ENCODE measurements around the gene STIP1. TPM values are rescaled to one million over a fixed set of nuclear protein-coding genes. Genes with fewer than 3 reads are reported as not detected.

STIP1 gene
- total RNA-seq, 1 donor from 2014 or later: 200 TPM

DNA sequence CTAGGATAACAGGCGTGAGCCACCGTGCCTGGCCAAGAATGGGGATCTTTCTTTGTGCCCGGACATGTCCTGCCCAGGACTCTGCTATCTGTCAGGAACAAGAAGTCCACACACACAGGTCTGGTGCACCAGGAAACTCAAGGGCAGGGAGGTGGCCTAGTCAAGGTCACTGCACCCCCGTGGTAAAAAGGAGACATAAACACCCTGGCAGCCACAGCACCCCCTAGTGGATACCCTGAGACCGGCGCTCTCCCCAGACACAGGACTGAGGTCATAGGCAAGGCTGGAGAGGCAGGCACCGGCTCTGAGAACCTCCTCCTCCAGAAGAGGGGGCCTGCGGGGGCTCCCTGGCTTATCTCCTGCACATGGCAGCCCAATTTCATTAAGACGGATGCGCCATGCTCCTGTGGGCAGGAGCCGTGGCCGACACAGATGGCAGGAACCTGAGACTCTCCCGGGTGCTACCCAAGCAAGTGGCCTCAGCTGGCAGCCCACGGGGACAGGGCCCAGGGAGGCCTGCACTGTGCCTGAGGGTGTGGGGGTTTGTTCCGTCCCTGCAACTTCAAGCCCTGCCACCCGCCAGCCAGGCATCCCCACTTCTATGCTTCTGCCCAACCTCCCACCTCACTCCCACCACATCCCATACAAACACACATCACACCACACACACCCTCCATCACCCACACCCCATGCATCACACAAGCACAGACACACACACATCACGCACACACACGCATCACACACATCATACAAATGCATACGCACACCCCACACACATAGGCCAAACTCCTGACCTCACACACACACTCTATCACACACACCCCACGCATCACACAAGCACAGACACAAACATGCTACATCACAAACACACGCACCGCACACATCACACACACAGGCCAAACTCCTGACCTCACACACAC lies 39.7 kb upstream of the STIP1 start:
- Histone ChIP-seq H4K20me1 (ENCODE audit: insufficient read depth, low read length) (peaks cover 15% of the 10 kb centered on the region), H3K79me2 (ENCODE audit: insufficient read depth, low read length) (no peaks in the 10 kb centered on the region), H3K4me3 (ENCODE audit: insufficient read depth, low read depth, low read length) (no peak overlapping the region), H3K4me1 (ENCODE audit: insufficient read depth, low read length) (no peaks in the 10 kb centered on the region), H3K27me3 (ENCODE audit: insufficient read depth, low read length) (no peaks in the 10 kb centered on the region), H3K9me3 (ENCODE audit: insufficient read depth, low read depth, low read length) (no peaks in the 10 kb centered on the region), H3K27ac (ENCODE audit: low read depth, low read length) (no peak overlapping the region), H3K36me3 (ENCODE audit: insufficient read depth, low read length) (no peaks in the 10 kb centered on the region), H3K9ac (ENCODE audit: low read length) (no peak overlapping the region), H2AFZ (ENCODE audit: low read depth, low read length) (no peak overlapping the region), H3K4me2 (ENCODE audit: low read length) (no peak overlapping the region)
- no peak for TF ChIP-seq EZH2 (IDR thresholded peaks at IDR 0.05; ENCODE audit: insufficient read depth, low read length)
- TF ChIP-seq, protein P1, sequence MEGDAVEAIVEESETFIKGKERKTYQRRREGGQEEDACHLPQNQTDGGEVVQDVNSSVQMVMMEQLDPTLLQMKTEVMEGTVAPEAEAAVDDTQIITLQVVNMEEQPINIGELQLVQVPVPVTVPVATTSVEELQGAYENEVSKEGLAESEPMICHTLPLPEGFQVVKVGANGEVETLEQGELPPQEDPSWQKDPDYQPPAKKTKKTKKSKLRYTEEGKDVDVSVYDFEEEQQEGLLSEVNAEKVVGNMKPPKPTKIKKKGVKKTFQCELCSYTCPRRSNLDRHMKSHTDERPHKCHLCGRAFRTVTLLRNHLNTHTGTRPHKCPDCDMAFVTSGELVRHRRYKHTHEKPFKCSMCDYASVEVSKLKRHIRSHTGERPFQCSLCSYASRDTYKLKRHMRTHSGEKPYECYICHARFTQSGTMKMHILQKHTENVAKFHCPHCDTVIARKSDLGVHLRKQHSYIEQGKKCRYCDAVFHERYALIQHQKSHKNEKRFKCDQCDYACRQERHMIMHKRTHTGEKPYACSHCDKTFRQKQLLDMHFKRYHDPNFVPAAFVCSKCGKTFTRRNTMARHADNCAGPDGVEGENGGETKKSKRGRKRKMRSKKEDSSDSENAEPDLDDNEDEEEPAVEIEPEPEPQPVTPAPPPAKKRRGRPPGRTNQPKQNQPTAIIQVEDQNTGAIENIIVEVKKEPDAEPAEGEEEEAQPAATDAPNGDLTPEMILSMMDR (IDR thresholded peaks at IDR 0.05; ENCODE audit: insufficient read depth, low read depth, low read length): peak; percentile 55
- no peaks in the 10 kb centered on the region for H3K4me1 Mint-ChIP-seq (ENCODE audit: low read depth, unreplicated experiment)
- no peaks in the 10 kb centered on the region for H3K36me3 Mint-ChIP-seq (ENCODE audit: low read depth, unreplicated experiment)
- peak overlapping the region; percentile 1 for H3K4me3 Mint-ChIP-seq (ENCODE audit: unreplicated experiment)
- peaks cover 46% of the 10 kb centered on the region for H3K27me3 Mint-ChIP-seq (ENCODE audit: low read depth, unreplicated experiment)
- FAIRE-seq (no peak), DNase-seq (ENCODE audit: low read depth) (no peak)
- no peak overlapping the region for H3K27ac Mint-ChIP-seq (ENCODE audit: unreplicated experiment)
- no peaks in the 10 kb centered on the region for H3K9me3 Mint-ChIP-seq (ENCODE audit: unreplicated experiment)

DNA sequence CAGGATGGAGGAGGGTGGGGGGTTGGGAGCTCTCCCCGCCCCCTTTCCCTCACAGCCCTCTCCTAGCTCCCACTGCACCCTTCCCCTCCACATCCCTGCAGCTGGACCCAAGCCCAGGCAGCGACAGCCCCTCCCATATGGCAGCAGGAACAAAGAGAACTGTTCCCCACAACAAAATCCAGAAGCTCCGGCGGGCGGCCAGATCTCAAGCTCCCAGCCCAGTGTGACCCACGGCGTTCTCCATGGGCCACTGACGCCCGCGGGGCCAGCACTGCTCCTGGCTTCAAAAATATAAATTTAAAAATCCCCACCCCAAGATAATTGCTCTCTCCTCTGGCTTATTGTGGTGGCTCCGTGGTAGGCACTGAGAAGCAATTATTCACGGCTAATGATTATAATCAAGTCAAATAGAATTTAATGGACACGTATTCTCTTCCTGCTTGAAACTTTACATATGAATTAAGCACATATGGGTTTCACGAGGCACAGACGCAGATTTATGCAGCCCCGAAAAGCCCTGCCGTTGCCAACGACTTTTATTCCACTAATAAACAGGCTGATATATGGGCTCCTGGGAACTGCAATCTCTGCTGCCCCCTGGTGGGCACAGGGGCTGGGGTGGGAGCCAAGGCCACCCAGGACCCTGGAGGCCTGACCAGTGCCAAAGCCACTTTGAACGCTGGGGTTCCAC lies 37.6 kb upstream of the STIP1 start:
- Histone ChIP-seq H3K9ac (ENCODE audit: low read length) (peak overlapping the region; percentile 38), H3K9me3 (ENCODE audit: insufficient read depth, low read depth, low read length) (no peaks in the 10 kb centered on the region), H3K4me1 (ENCODE audit: insufficient read depth, low read length) (no peaks in the 10 kb centered on the region), H3K4me3 (ENCODE audit: insufficient read depth, low read depth, low read length) (no peak overlapping the region), H2AFZ (ENCODE audit: low read depth, low read length) (peak overlapping the region; percentile 17), H4K20me1 (ENCODE audit: insufficient read depth, low read length) (peaks cover 24% of the 10 kb centered on the region), H3K4me2 (ENCODE audit: low read length) (peak overlapping the region; percentile 66), H3K36me3 (ENCODE audit: insufficient read depth, low read length) (no peaks in the 10 kb centered on the region), H3K27ac (ENCODE audit: low read depth, low read length) (no peak overlapping the region), H3K27me3 (ENCODE audit: insufficient read depth, low read length) (no peaks in the 10 kb centered on the region), H3K79me2 (ENCODE audit: insufficient read depth, low read length) (no peaks in the 10 kb centered on the region)
- TF ChIP-seq, protein P1 (IDR thresholded peaks at IDR 0.05; ENCODE audit: insufficient read depth, low read depth, low read length): peak; percentile 93
- TF ChIP-seq EZH2 (IDR thresholded peaks at IDR 0.05; ENCODE audit: insufficient read depth, low read length): no peak
- DNase-seq (ENCODE audit: low read depth) (peak; percentile 26), FAIRE-seq (no peak)
- no peaks in the 10 kb centered on the region for H3K4me1 Mint-ChIP-seq (ENCODE audit: low read depth, unreplicated experiment)
- peaks cover 38% of the 10 kb centered on the region for H3K27me3 Mint-ChIP-seq (ENCODE audit: low read depth, unreplicated experiment)
- H3K4me3 Mint-ChIP-seq (ENCODE audit: unreplicated experiment): no peak overlapping the region
- no peaks in the 10 kb centered on the region for H3K9me3 Mint-ChIP-seq (ENCODE audit: unreplicated experiment)
- no peak overlapping the region for H3K27ac Mint-ChIP-seq (ENCODE audit: unreplicated experiment)
- no peaks in the 10 kb centered on the region for H3K36me3 Mint-ChIP-seq (ENCODE audit: low read depth, unreplicated experiment)

All from astrocyte (in vitro differentiated cells and primary cell).